Naive thymus-derived CD4-positive, alpha-beta T cell (primary cell): ENCODE results near the gene TBPL2. TPM values are rescaled to one million over a fixed set of nuclear protein-coding genes. Genes with fewer than 3 reads are reported as not detected.
"Not testable (repeated sequence)": the region's sequence is repeated elsewhere in the genome, so short reads cannot be mapped to it uniquely, and the experiment has no call there.

Source experiments
- ATAC-seq: fragments of 150-1000 bp; cut with Tn5 transposase; 2 replicates; pipeline ENCODE4 v1.10.0; 2021; ENCODE audit warnings: mild to moderate bottlenecking, moderate library complexity
- CTCF ChIA-PET: fragments of 350-600 bp; sonication (Branson Sonifier 250); formaldehyde crosslinking; loops from one replicate; lab custom pipeline; 2021; ENCODE audit warnings: antibody characterized with exemption; lab: Charles Lee
- POLR2A ChIA-PET: fragments of 350-600 bp; sonication (Branson Sonifier 250); formaldehyde crosslinking; loops from one replicate; lab custom pipeline; 2021; ENCODE audit warnings: antibody characterized with exemption, inconsistent platforms; lab: Charles Lee
- DNase-seq, 9 donors: peaks; one replicate each; pipeline versions ENCODE4 v3.0.0 to v3.0.0-alpha.2; 2020 to 2022; ENCODE audit warnings: mixed read lengths in 1 of 9
- H3K27ac ChIP-seq: one replicate; pipeline ENCODE4 v1.7.0; 2013; ENCODE audit warnings: mild to moderate bottlenecking, low read depth, low read length, moderate library complexity
- H3K27me3 ChIP-seq, 2 donors: one replicate each; pipeline ENCODE4 v1.7.0; 2013; ENCODE audit warnings: low read length in 2 of 2, mild to moderate bottlenecking in 2 of 2, moderate library complexity in 2 of 2; ENCODE audit not compliant: control insufficient read depth in 2 of 2, insufficient read depth in 2 of 2
- H3K36me3 ChIP-seq, 3 experiments: 1 replicate in 2 of 3; 2 replicates in 1 of 3; pipeline ENCODE4 v1.7.0; 2013; ENCODE audit warnings: low read length in 3 of 3, mild to moderate bottlenecking in 3 of 3, moderate library complexity in 1 of 3; ENCODE audit not compliant: insufficient read depth in 3 of 3, control insufficient read depth in 2 of 3
- H3K4me1 ChIP-seq, 2 donors: one replicate each; pipeline ENCODE4 v1.7.0; 2013; ENCODE audit warnings: low read length in 2 of 2, mild to moderate bottlenecking in 2 of 2, moderate library complexity in 1 of 2; ENCODE audit not compliant: control insufficient read depth in 2 of 2, insufficient read depth in 2 of 2
- H3K4me3 ChIP-seq: 2 replicates; pipeline ENCODE4 v1.7.0; 2013; ENCODE audit warnings: mild to moderate bottlenecking, low read length
- H3K9me3 ChIP-seq, 3 experiments: 1 replicate in 2 of 3; 2 replicates in 1 of 3; pipeline ENCODE4 v1.7.0; 2013; ENCODE audit warnings: low read length in 3 of 3; ENCODE audit not compliant: control insufficient read depth in 2 of 3
- H3K27ac Mint-ChIP-seq, 9 donors: one replicate each; pipeline ENCODE4 v1.8.0; 2020 to 2022; ENCODE audit warnings: mixed read lengths in 9 of 9, mild to moderate bottlenecking in 8 of 9, moderate library complexity in 5 of 9, inconsistent platforms in 2 of 9
- H3K27me3 Mint-ChIP-seq, 5 donors: one replicate each; pipeline ENCODE4 v1.8.0; 2021 to 2022; ENCODE audit warnings: mixed read lengths in 5 of 5, mild to moderate bottlenecking in 1 of 5
- H3K36me3 Mint-ChIP-seq, 5 donors: one replicate each; pipeline ENCODE4 v1.8.0; 2020 to 2022; ENCODE audit warnings: mixed read lengths in 5 of 5, mild to moderate bottlenecking in 3 of 5, inconsistent platforms in 1 of 5
- H3K4me1 Mint-ChIP-seq, 7 donors: one replicate each; pipeline ENCODE4 v1.8.0; 2020 to 2022; ENCODE audit warnings: mixed read lengths in 7 of 7, mild to moderate bottlenecking in 3 of 7, inconsistent platforms in 1 of 7
- H3K4me3 Mint-ChIP-seq, 10 donors: one replicate each; pipeline ENCODE4 v1.8.0; 2020 to 2022; ENCODE audit warnings: mild to moderate bottlenecking in 10 of 10, mixed read lengths in 10 of 10, moderate library complexity in 6 of 10, inconsistent platforms in 2 of 10
- H3K9me3 Mint-ChIP-seq, 11 donors: one replicate each; pipeline ENCODE4 v1.8.0; 2020 to 2022; ENCODE audit warnings: mixed read lengths in 11 of 11, mild to moderate bottlenecking in 4 of 11, inconsistent platforms in 1 of 11, moderate library complexity in 1 of 11
- intact Hi-C, 2 donors: fragments of 100-400 bp; cut with micrococcal nuclease; formaldehyde crosslinking; loops; one replicate each; pipeline ENCODE4 v1.15.1; 2023
- polyA plus RNA-seq, 2 donors: library from polyadenylated mRNA; unstranded; fragments of 300-500 nt; fragmentation: Illumina TruSeq; gene quantifications; one replicate each; pipeline ENCODE4 v1.2.3, GENCODE V29; 2021
- total RNA-seq, 6 experiments: library from RNA in 5 of 6; stranded (reverse) in 5 of 6; gene quantifications; 1 replicate in 5 of 6; 2 replicates in 1 of 6; pipeline ENCODE4 v1.2.3 and lab custom pipeline; 2021 to 2026

Gene TBPL2
- total RNA-seq (not detected), polyA plus RNA-seq (not detected), total RNA-seq (lab: John Stamatoyannopoulos, UW) (not detected)

DNA sequence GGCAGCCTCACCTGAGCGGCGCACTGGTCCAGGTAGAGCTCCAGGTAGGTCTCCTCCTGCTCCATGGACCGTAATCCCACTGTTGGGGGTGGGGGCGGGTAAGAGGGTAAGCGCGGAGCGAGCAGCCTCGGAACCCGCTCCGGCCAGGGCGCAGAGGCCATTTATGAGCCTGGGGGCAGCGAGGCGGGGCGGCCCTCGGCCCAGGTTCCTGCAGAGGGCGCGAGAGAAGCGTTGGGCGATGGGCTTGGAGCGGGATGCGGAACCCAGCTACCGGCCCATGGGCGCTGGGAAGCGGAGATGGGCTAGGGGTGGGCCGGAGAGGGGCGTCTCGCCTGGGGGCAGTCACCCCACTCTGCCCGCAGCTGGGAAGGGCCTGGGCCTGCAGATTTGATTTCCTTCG is at the start of gene TBPL2:
TSS of gene TBPL2 (minus strand) at position 232 of the 400 bp plus-strand sequence. CDS start at position 65, 167 bp downstream.
- Histone ChIP-seq H3K27me3 (no peaks in the 10 kb centered on the region), H3K4me3 (no peak within 1 kb of the TSS), H3K4me1 (peaks cover 0 to 3% of the 10 kb centered on the region in 2 donors), H3K36me3 (no peaks in the 10 kb centered on the region), H3K9me3 (no peaks in the 10 kb centered on the region), H3K27ac (no peak within 1 kb of the TSS)
- no peaks in the 10 kb centered on the region for H3K9me3 Mint-ChIP-seq
- peaks cover 0 to 8% (median 6%) of the 10 kb centered on the region in 7 donors for H3K4me1 Mint-ChIP-seq
- ChIA-PET POLR2A (interaction anchor here (0.5 kb wide), 1 partner anchor 932 kb away, joined by 3 read pairs; no protein-coding TSS in a partner anchor), CTCF (interaction anchor here (0.6 to 1.6 kb wide), 2 partner anchors 10 to 188 kb away, joined by 4 to 5 read pairs; no protein-coding TSS in a partner anchor)
- no peak for ATAC-seq
- peaks cover 0 to 10% (median 0%) of the 10 kb centered on the region in 5 donors for H3K27me3 Mint-ChIP-seq
- no peak within 1 kb of the TSS for H3K27ac Mint-ChIP-seq
- intact Hi-C loops: loop anchor here in 1 of 2 donors (10.0 kb wide), 1 partner anchor 214 kb away; no protein-coding TSS in a partner anchor
- no peaks in the 10 kb centered on the region for H3K36me3 Mint-ChIP-seq
- DNase-seq: no peak
- H3K4me3 Mint-ChIP-seq: peak within 1 kb of the TSS in 1 of 10 donors; percentile 14

DNA sequence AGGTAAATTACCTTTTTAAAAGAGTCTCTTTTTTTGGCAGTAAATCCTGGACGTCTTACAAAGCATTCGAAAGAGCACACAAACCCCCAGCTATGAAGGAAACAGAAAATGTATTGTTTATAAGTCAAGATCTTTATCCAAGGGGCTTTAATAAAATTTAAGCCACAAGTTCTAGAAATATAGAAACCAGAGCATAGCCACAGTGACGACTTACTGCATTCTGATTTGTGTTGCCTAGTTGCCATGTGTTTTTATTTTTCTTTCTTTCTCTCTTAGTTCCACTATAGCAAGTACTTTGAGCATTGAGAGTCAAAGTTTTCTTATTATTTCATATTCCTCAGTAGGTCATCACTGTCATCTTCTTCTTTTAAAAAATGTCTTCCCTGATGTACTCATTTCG is 47.8 kb upstream of the TBPL2 start:
- Mint-ChIP-seq H3K36me3 (no peaks in the 10 kb centered on the region), H3K4me1 (no peaks in the 10 kb centered on the region), H3K9me3 (peaks cover 0 to 4% (median 0%) of the 10 kb centered on the region in 11 donors), H3K4me3 (no peak overlapping the region), H3K27me3 (peaks cover 0 to 5% (median 0%) of the 10 kb centered on the region in 5 donors), H3K27ac (no peak overlapping the region)
- Histone ChIP-seq H3K27me3 (no peaks in the 10 kb centered on the region), H3K36me3 (no peaks in the 10 kb centered on the region), H3K4me1 (no peaks in the 10 kb centered on the region), H3K4me3 (no peak overlapping the region), H3K27ac (no peak overlapping the region), H3K9me3 (no peaks in the 10 kb centered on the region)
- intact Hi-C loops: no loop called here
- ChIA-PET POLR2A (no interaction called here), CTCF (no interaction called here)
- no peak for ATAC-seq
- DNase-seq: no peak

DNA sequence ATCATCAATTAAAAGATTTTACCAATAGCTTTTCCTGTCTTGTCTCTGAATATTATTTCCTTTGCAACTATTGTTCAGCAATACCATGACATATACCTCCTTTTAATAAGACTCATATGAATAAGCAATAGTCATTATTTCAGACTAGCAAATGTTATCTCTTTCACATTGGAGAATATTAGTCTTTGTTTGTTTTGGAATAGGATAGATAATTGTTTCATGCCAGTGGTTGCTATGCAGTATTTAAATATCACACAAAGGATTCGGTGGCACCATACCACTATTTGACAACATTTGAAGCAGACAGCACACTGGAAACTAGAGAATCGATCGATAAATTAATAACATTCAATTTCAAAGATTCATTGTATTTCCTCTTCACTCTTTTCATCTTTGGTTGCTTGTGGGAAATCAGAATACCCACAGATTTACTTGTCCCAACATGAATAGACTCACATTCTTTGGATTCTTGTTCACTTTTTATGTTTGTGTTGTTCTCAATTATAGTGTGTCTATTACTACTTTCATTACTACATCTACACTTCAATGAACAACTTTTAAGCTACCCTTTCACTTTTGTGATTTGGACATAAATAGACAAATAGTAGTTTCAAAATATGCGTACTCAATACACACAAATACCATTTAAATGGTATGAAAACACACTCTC is 42.7 kb upstream of the TBPL2 start:
- no peaks in the 10 kb centered on the region for H3K36me3 ChIP-seq
- no peaks in the 10 kb centered on the region for H3K4me1 ChIP-seq
- H3K27me3 ChIP-seq: peaks cover 0 to 2% of the 10 kb centered on the region in 2 donors
- ChIA-PET POLR2A (no interaction called here), CTCF (no interaction called here)
- Mint-ChIP-seq H3K4me1 (no peaks in the 10 kb centered on the region), H3K27me3 (peaks cover 0 to 5% (median 0%) of the 10 kb centered on the region in 5 donors), H3K36me3 (no peaks in the 10 kb centered on the region), H3K4me3 (no peak overlapping the region), H3K9me3 (no peaks in the 10 kb centered on the region), H3K27ac (peak overlapping the region in 1 of 9 donors; percentile 62)
- H3K4me3 ChIP-seq: no peak overlapping the region
- H3K27ac ChIP-seq: no peak overlapping the region
- H3K9me3 ChIP-seq: no peaks in the 10 kb centered on the region
- intact Hi-C loops: no loop called here
- ATAC-seq (no peak), DNase-seq (no peak)

DNA sequence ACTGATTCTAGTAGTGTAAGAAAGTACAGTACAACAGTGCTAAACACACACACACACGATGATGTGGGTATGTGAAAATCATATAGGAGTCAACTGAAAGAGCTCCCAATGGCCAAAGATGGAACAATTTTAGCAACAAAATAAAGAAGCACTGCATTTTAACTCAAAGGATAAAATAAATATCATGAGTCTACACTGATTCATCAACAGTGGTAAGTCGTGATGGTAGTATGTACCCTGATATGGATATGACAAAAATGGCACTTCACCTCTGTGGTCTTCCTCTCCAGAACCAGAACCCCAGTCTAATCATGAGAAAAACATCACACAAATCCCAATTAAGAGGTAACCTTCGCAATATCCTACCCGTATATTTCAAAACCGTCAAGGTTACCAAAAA is 41.4 kb upstream of the TBPL2 start:
- POLR2A ChIA-PET: no interaction called here
- Histone ChIP-seq H3K27ac (no peak overlapping the region), H3K4me3 (no peak overlapping the region), H3K4me1 (no peaks in the 10 kb centered on the region), H3K27me3 (peaks cover 0 to 2% of the 10 kb centered on the region in 2 donors), H3K36me3 (no peaks in the 10 kb centered on the region), H3K9me3 (no peaks in the 10 kb centered on the region)
- Mint-ChIP-seq H3K36me3 (no peaks in the 10 kb centered on the region), H3K4me1 (no peaks in the 10 kb centered on the region), H3K27ac (peak overlapping the region in 1 of 9 donors; percentile 38), H3K4me3 (no peak overlapping the region), H3K9me3 (no peaks in the 10 kb centered on the region), H3K27me3 (peaks cover 0 to 5% (median 0%) of the 10 kb centered on the region in 5 donors)
- CTCF ChIA-PET: no interaction called here
- intact Hi-C loops: no loop called here
- DNase-seq (no peak), ATAC-seq (no peak)

DNA sequence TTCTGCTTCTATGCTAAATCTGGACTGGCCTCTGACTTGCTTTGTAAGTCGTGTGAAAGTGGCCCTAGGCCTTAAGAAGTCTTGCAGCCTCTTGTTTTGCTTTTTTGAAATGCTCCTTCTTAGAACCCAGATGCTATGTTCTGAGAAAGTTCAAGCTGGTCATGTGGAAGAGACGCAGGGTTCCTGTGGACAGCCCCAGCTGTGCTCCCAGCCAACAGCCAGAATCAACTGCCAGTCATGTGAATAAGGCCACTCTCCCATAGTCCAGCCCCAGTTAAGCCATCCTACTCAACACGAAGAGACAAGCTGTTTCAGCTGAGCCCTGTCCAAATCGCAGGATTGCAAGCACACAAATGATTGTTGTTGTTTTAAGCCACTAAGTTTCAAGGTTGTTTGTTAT is 37.3 kb upstream of the TBPL2 start:
- H3K4me1 ChIP-seq: no peaks in the 10 kb centered on the region
- peaks cover 0 to 4% (median 0%) of the 10 kb centered on the region in 7 donors for H3K4me1 Mint-ChIP-seq
- H3K4me3 ChIP-seq: no peak overlapping the region
- no peak overlapping the region for H3K27ac ChIP-seq
- H3K27me3 ChIP-seq: no peaks in the 10 kb centered on the region
- no peaks in the 10 kb centered on the region for H3K27me3 Mint-ChIP-seq
- DNase-seq: no peak
- ChIA-PET CTCF (no interaction called here), POLR2A (no interaction called here)
- intact Hi-C loops: no loop called here
- H3K9me3 Mint-ChIP-seq: no peaks in the 10 kb centered on the region
- H3K36me3 Mint-ChIP-seq: no peaks in the 10 kb centered on the region
- no peak overlapping the region for H3K27ac Mint-ChIP-seq
- H3K4me3 Mint-ChIP-seq: no peak overlapping the region
- no peak for ATAC-seq
- no peaks in the 10 kb centered on the region for H3K36me3 ChIP-seq
- H3K9me3 ChIP-seq: no peaks in the 10 kb centered on the region

DNA sequence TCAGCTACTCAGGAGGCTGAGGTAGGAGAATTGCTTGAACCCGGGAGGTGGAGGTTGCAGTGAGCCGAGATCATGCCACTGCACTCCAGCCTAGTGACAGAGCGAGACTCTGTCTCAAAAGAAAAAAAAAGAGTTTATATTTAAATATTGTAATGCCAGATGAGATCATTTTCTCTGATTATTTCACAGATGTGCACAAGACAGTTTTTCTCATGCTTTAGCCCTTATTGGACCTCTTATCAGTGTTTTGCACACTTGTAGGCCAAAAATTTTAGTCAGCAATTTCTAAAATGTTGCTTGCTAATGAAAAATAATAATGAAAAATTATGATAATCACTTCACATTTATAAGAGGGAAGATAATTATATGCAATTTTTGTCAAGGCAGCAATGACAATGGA is 36.0 kb upstream of the TBPL2 start:
- POLR2A ChIA-PET, H3K36me3 Mint-ChIP-seq, H3K27me3 ChIP-seq: not testable (repeated sequence)

DNA sequence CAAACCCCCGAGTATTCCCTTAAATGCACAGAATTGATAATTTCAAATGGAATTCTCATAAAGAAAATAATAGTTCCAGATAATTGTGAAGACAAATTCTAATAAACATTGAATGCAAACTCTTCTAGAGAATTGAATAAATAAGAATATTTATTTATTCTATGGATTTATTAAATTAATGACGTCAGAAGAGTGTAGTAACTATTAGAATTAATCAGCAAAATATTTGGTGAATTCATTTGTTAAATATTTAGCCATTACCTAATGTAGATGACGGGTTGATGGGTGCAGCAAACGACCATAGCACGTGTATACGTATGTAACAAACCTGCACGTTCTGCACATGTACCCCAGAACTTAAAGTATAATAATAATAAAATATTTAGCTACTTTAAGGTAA is 33.4 kb upstream of the TBPL2 start:
- H3K4me3 Mint-ChIP-seq: no peak overlapping the region
- intact Hi-C loops: no loop called here
- no peaks in the 10 kb centered on the region for H3K4me1 ChIP-seq
- no peaks in the 10 kb centered on the region for H3K36me3 ChIP-seq
- H3K4me3 ChIP-seq: no peak overlapping the region
- ATAC-seq: no peak
- no peak for DNase-seq
- H3K9me3 Mint-ChIP-seq: no peaks in the 10 kb centered on the region
- ChIA-PET CTCF (no interaction called here), POLR2A (no interaction called here)
- H3K27me3 Mint-ChIP-seq: peaks cover 0 to 5% (median 0%) of the 10 kb centered on the region in 5 donors
- H3K9me3 ChIP-seq: no peaks in the 10 kb centered on the region
- H3K27ac ChIP-seq: no peak overlapping the region
- no peaks in the 10 kb centered on the region for H3K27me3 ChIP-seq
- H3K27ac Mint-ChIP-seq: no peak overlapping the region
- no peaks in the 10 kb centered on the region for H3K36me3 Mint-ChIP-seq
- H3K4me1 Mint-ChIP-seq: peaks cover 0 to 4% (median 0%) of the 10 kb centered on the region in 7 donors

More for the DNA sequence above, 36.0 kb upstream of the TBPL2 start:
- H3K4me1 ChIP-seq, H3K36me3 ChIP-seq, H3K27me3 Mint-ChIP-seq, H3K9me3 ChIP-seq, H3K27ac ChIP-seq, CTCF ChIA-PET, H3K4me3 ChIP-seq, intact Hi-C loops, H3K4me1 Mint-ChIP-seq, H3K27ac Mint-ChIP-seq, H3K9me3 Mint-ChIP-seq, DNase-seq, ATAC-seq, H3K4me3 Mint-ChIP-seq: not testable (repeated sequence)
